Measurements from ENCODE around the gene ZSCAN25.

- TF ChIP-seq CTCF (IDR thresholded peaks at IDR 0.05) (no peak), POLR2AphosphoS5 (IDR thresholded peaks at IDR 0.05; ENCODE audit: insufficient read depth in 1 of 2, low read depth in 1 of 2) (no peak), POLR2A (IDR thresholded peaks at IDR 0.05) (no peak)
Observed at GRCh38 chr7:99631295-99632109, 14.8 kb downstream of the ZSCAN25 start.

Data from vagina (tissue), 2 donors.